Panc1 (cell line): ENCODE results near the gene SERPINA4. TPM values are rescaled to one million over a fixed set of nuclear protein-coding genes. Genes with fewer than 3 reads are reported as not detected.

Experiments used
- ATAC-seq: fragments of 200-7000 bp; cut with Tn5 transposase; 2 replicates; pipeline ENCODE4 v1.9.1; 2020; ENCODE audit warnings: mild to moderate bottlenecking, moderate library complexity
- BruUV-seq: library from RNA; stranded (reverse); fragments of 400-500 nt; replicated peaks from 2 replicates; lab custom pipeline; 2021; lab: Mats Ljungman, UMichigan
- CTCF ChIA-PET: fragments of 300-600 bp; sonication (Branson Sonifier 250); formaldehyde crosslinking; loops from one replicate; lab custom pipeline; 2022; ENCODE audit warnings: antibody characterized with exemption; lab: Charles Lee
- POLR2A ChIA-PET: fragments of 300-600 bp; sonication (Branson Sonifier 250); formaldehyde crosslinking; loops from one replicate; lab custom pipeline; 2022; ENCODE audit warnings: antibody characterized with exemption; lab: Charles Lee
- DNase-seq: peaks from one replicate; pipeline ENCODE4 v3.0.0-alpha.2; 2010; ENCODE audit warnings: low read depth, low spot score
- H3K27ac ChIP-seq: 2 replicates; pipeline ENCODE4 v1.5.1; 2011; ENCODE audit warnings: mild to moderate bottlenecking, low read length, inconsistent platforms
- H3K27me3 ChIP-seq: fragments of 200-500 bp; sonication (Bioruptor generic); 2 replicates; pipeline ENCODE4 v1.6.0; 2014; ENCODE audit warnings: low read length, inconsistent platforms; ENCODE audit not compliant: control insufficient read depth, insufficient read depth
- H3K36me3 ChIP-seq: fragments of 200-500 bp; sonication (Bioruptor generic); 2 replicates; pipeline ENCODE4 v1.5.1; 2014; ENCODE audit warnings: inconsistent platforms, mild to moderate bottlenecking, low read length, moderate library complexity; ENCODE audit not compliant: control insufficient read depth, insufficient read depth
- H3K4me1 ChIP-seq: 2 replicates; pipeline ENCODE4 v1.5.1; 2011; ENCODE audit warnings: inconsistent platforms, mild to moderate bottlenecking, low read length, moderate library complexity; ENCODE audit not compliant: control insufficient read depth, insufficient read depth
- H3K4me3 ChIP-seq, 2 experiments: 2 replicates each; pipeline ENCODE4 v1.5.1; 2011 to 2012; ENCODE audit warnings: low read depth in 2 of 2, low read length in 2 of 2, mild to moderate bottlenecking in 2 of 2, inconsistent platforms in 1 of 2, moderate library complexity in 1 of 2
- H3K9me3 ChIP-seq: fragments of 200-500 bp; sonication (Bioruptor generic); 2 replicates; pipeline ENCODE4 v1.5.1; 2014; ENCODE audit warnings: low read depth, mild to moderate bottlenecking, inconsistent platforms, low read length, moderate library complexity; ENCODE audit not compliant: control insufficient read depth, insufficient read depth
- POLR2AphosphoS5 ChIP-seq: IDR thresholded peaks from 2 replicates; pipeline ENCODE4 v1.6.1; 2012; ENCODE audit warnings: mild to moderate bottlenecking, low read depth, low read length, moderate library complexity
- SIN3A ChIP-seq: IDR thresholded peaks from 2 replicates; pipeline ENCODE4 v1.6.1; 2012; ENCODE audit warnings: low read depth, mild to moderate bottlenecking, low read length, moderate library complexity, borderline replicate concordance; ENCODE audit not compliant: insufficient read depth
- TCF7L2 ChIP-seq: IDR thresholded peaks from 2 replicates; pipeline ENCODE4 v1.6.1; 2011; ENCODE audit warnings: mild to moderate bottlenecking, low read depth, low read length, inconsistent platforms
- in situ Hi-C: cut with HindIII; loops from 2 replicates; pipeline ENCODE4 v1.10.0; 2016; ENCODE audit warnings: low sequenced_read_pairs, low pct_unique_long_range_greater_than_20kb
- intact Hi-C: fragments of 100-400 bp; cut with micrococcal nuclease; formaldehyde crosslinking; loops from one replicate; pipeline ENCODE4 v1.10.0; 2022; ENCODE audit not compliant: unreplicated experiment
- total RNA-seq: library from RNA; stranded (reverse); gene quantifications from one replicate; pipeline ENCODE4 v1.2.1, GENCODE V29; 2021; ENCODE audit not compliant: unreplicated experiment
- TF ChIP-seq, protein P1 (sequence below): fragments of 450-650 bp; IDR thresholded peaks from 2 replicates; pipeline ENCODE4 v1.5.1; 2017; ENCODE audit warnings: mild to moderate bottlenecking
- TF ChIP-seq, protein P2 (sequence below), 2 experiments: IDR thresholded peaks; 2 replicates each; pipeline ENCODE4 v1.6.1; 2011 to 2012; ENCODE audit warnings: low read depth in 2 of 2, control low read depth in 1 of 2, low read length in 1 of 2, mild to moderate bottlenecking in 1 of 2, moderate library complexity in 1 of 2; ENCODE audit not compliant: insufficient read depth in 1 of 2

SERPINA4 gene
- total RNA-seq, 1 experiment from 2014 or later: 0.10 TPM

DNA sequence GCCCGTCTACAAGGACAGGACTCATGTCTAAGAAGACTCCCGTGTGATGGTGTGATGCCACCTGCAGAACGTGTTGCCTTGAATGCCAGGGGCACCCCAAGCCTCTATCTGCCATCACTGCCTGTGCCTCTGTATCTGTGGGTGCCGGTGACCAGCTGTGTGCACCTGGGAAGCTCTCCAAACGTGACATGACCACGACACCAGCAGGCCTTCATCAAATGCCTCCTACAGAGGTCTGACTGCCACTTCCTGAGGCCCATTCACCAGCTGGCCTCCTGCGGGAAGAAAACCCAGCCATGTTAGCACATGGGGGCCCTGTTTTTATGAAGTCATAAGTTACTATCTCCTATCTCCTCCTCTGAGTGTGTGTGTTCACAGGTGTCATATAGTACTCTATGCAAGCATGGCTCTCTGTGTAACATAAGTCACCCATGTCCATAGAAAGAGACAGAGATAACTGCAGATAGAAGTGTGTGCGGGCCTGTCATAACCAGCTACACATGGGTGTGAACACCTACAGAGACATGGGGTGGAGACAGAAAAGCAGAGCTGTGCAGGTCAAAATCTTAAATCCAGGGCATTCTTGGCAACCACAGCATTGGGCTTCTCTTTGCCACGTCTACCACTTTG lies 18.3 kb upstream of the SERPINA4 start:
- Histone ChIP-seq H3K27ac (no peak overlapping the region), H3K9me3 (no peaks in the 10 kb centered on the region), H3K4me3 (no peak overlapping the region), H3K27me3 (no peaks in the 10 kb centered on the region), H3K4me1 (no peaks in the 10 kb centered on the region), H3K36me3 (no peaks in the 10 kb centered on the region)
- BruUV-seq: no TSS peak
- TF ChIP-seq, protein P1, sequence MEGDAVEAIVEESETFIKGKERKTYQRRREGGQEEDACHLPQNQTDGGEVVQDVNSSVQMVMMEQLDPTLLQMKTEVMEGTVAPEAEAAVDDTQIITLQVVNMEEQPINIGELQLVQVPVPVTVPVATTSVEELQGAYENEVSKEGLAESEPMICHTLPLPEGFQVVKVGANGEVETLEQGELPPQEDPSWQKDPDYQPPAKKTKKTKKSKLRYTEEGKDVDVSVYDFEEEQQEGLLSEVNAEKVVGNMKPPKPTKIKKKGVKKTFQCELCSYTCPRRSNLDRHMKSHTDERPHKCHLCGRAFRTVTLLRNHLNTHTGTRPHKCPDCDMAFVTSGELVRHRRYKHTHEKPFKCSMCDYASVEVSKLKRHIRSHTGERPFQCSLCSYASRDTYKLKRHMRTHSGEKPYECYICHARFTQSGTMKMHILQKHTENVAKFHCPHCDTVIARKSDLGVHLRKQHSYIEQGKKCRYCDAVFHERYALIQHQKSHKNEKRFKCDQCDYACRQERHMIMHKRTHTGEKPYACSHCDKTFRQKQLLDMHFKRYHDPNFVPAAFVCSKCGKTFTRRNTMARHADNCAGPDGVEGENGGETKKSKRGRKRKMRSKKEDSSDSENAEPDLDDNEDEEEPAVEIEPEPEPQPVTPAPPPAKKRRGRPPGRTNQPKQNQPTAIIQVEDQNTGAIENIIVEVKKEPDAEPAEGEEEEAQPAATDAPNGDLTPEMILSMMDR: no peak
- TF ChIP-seq TCF7L2 (no peak), POLR2AphosphoS5 (no peak), SIN3A (no peak)
- TF ChIP-seq, protein P2, sequence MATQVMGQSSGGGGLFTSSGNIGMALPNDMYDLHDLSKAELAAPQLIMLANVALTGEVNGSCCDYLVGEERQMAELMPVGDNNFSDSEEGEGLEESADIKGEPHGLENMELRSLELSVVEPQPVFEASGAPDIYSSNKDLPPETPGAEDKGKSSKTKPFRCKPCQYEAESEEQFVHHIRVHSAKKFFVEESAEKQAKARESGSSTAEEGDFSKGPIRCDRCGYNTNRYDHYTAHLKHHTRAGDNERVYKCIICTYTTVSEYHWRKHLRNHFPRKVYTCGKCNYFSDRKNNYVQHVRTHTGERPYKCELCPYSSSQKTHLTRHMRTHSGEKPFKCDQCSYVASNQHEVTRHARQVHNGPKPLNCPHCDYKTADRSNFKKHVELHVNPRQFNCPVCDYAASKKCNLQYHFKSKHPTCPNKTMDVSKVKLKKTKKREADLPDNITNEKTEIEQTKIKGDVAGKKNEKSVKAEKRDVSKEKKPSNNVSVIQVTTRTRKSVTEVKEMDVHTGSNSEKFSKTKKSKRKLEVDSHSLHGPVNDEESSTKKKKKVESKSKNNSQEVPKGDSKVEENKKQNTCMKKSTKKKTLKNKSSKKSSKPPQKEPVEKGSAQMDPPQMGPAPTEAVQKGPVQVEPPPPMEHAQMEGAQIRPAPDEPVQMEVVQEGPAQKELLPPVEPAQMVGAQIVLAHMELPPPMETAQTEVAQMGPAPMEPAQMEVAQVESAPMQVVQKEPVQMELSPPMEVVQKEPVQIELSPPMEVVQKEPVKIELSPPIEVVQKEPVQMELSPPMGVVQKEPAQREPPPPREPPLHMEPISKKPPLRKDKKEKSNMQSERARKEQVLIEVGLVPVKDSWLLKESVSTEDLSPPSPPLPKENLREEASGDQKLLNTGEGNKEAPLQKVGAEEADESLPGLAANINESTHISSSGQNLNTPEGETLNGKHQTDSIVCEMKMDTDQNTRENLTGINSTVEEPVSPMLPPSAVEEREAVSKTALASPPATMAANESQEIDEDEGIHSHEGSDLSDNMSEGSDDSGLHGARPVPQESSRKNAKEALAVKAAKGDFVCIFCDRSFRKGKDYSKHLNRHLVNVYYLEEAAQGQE (IDR thresholded peaks at IDR 0.05; ENCODE audit: insufficient read depth in 1 of 2, low read depth in 2 of 2, low read length in 1 of 2): no peak
- DNase-seq (no peak), ATAC-seq (no peak)
- intact Hi-C loops (no loop called here), in situ Hi-C loops (no loop called here)
- POLR2A ChIA-PET: no interaction called here
- CTCF ChIA-PET: no interaction called here

DNA sequence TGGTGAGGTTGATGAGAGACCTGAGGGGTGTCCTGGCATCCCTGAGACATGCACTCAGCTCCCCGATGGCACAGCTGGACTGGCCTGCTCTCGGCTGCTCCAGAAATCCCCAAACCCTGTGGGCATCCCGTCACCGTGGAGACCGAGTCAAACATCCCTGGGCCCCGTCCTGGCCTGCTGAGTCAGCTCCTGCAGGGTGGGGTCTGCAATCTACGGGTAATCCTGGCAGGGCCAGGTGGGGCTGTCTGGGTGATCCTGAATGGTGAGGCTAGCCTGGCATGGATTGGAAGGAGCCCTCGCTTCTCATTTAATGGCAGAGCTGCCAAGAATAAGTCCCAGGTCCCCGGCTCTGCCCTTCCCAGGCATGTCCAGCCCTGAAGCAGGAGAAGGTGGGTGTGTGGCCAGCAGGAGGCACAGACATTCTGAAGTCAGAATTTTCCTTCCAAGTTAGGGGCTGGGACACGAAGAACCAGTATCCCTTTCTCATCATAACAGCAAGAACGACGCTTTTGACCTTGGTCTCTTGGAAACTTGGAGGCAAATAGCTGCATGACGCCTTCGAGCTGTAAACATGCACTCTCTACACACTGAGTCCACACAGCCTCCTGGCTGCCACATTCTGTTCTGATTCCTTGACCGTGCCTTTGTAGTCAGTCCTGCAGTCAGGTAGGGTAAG lies 17.7 kb upstream of the SERPINA4 start:
- BruUV-seq: no TSS peak
- ChIA-PET POLR2A (no interaction called here), CTCF (no interaction called here)
- in situ Hi-C loops: no loop called here
- intact Hi-C loops: no loop called here
- Histone ChIP-seq H3K4me1 (no peaks in the 10 kb centered on the region), H3K36me3 (no peaks in the 10 kb centered on the region), H3K9me3 (no peaks in the 10 kb centered on the region), H3K27ac (no peak overlapping the region), H3K4me3 (no peak overlapping the region), H3K27me3 (no peaks in the 10 kb centered on the region)
- TF ChIP-seq TCF7L2: no peak
- TF ChIP-seq POLR2AphosphoS5: no peak
- TF ChIP-seq, protein P2 (IDR thresholded peaks at IDR 0.05; ENCODE audit: insufficient read depth in 1 of 2, low read depth in 2 of 2, low read length in 1 of 2): no peak
- TF ChIP-seq, protein P1: no peak
- no peak for TF ChIP-seq SIN3A
- no peak for ATAC-seq
- DNase-seq: no peak
